HTERT RPE-1 (cell line): Measurements from ENCODE around the gene AFDN.

Experiments
- in situ Hi-C: fragments of 300-500 bp; cut with MboI; formaldehyde crosslinking; loops from 4 replicates; pipeline ENCODE4 v1.14.3; 2020; ENCODE audit warnings: low sequenced_read_pairs

The AFDN gene

DNA sequence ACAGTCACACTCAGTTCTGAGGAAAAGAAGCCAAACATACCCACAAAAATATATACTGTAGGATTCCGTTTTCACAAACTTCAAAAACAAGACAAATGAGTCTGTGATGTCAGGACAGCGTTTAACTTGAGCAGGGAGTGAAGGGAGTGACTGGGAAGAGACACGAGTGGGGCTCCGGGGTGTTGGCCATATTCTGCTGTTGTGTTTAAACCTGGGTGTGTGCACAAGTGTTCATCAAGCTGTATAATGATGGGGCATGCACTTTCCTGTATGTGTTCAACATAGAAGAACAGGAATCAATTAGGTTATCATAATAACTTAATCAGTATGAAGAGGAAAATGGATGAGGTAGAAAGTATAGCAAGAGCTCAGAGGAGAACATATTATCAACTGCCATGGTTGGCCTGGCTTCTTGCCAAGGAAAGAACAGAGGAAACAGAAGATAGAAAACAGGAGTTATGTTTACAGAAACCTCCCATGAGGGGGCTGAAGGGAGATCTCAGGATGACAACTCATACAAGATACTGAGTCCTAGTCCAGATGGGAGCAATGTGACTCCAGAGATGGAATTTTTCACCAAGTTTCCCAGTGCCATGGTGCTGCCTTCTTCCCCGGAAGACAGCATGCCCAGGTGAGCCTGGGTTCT is 15.1 kb upstream of the AFDN start:
- in situ Hi-C loops: no loop called here

DNA sequence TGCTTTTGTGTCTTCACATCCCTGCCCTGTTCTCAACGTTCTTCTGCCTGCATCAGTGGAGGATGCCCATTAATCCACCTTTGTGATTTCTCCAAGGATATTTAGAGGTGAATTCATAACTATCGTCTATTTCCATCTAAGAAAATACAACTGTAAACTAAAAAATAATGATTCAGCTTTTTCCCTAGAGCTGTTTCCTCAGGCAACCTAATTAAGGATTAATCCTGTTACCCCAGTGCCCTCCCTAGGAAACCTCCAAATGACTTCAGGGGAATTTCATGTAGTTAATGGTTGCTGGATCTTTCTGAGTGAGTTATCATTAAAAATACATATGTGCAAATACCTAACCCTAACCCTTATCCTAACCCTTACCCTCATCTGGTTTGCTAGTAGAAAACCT is 14.6 kb upstream of the AFDN start:
- in situ Hi-C loops: no loop called here

DNA sequence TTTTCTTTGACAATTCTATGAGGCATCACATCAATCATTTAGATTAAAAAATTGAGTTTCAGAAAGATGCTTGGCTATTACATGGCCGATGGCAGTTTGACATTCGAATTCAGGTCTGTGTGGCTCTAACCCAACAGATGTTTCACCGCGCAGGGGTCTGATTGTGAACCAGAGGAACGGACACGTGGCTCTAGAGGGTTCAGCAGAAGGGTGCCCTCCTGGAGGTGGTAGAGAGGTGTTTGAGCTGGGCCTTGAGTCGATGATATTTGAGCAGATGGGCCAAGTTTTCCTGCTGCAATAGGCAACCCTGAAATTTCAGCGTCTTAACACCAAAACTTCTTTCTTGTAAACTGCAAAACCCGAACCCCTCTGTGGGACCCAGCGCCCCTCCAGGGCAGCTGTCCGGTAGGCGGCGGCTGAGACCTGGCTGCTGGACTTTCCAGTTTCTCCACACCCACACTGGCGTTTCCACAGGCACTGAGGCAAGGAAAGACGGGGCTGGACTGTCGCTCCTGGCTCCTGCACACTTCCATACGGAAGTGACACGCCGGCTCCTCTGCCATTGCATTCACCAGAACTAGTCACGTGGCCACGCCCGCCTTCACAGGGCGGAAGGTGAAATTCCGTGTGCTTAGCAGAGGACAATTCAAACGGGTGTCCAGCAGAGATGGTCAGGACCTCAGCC is 11.3 kb upstream of the AFDN start:
- in situ Hi-C loops: no loop called here

DNA sequence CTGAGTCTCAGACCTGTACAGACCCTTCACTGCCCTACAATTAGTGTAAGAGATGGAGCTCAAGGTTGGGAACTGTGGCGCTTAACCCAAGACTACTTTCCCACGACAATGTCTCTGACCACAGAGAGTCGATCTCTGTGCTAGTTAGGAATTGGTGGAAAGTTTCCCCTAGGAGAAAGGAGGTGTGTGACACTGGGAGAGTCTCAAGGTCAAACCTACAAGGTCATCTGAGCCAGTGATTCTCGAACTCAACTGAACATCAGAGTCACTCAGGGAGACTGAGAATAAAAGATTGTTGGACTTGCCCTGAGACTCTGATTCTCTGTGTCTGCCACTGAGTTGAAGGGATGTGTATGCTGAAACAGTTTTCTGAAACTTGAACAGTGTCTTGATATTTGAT is 9.7 kb upstream of the AFDN start:
- in situ Hi-C loops: no loop called here

DNA sequence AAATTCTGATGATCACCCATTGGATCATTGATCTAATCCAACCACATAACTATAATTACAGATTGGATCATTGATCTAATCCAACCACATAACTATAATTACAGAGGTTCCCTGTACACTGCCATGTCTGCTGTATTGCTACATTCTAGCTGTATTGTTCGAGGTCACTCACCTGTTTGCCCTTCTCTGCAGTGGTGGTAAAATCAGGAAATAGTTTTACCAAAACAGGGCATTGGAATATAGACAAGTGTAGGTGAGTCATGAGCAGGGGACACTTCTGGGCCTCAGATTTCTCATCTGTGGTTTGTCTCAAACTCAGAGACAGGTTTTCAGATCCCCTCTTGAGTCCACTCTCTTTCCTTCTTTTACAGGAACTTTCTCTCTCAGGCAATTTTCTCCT is 9.0 kb upstream of the AFDN start:
- in situ Hi-C loops: no loop called here

DNA sequence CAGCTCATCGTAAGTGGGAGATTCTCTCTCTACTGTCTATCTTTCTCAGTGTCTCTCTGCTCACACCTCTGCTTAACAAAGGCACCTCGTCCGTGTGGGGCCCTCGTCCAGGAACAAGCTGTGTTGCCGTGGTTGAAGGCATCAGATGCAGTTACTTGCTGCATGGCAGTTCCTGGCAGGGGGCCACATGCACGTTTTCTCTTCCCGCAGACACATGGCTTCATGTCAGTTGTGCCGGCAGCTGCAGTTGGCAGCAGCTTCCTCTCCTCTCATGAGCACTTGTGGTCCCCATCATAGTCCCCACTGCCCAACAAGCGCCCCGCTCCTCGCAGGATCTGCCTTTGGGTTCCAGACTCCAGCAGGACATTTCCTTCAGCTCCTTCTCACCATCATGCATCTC is 7.1 kb upstream of the AFDN start:
- in situ Hi-C loops: no loop called here

DNA sequence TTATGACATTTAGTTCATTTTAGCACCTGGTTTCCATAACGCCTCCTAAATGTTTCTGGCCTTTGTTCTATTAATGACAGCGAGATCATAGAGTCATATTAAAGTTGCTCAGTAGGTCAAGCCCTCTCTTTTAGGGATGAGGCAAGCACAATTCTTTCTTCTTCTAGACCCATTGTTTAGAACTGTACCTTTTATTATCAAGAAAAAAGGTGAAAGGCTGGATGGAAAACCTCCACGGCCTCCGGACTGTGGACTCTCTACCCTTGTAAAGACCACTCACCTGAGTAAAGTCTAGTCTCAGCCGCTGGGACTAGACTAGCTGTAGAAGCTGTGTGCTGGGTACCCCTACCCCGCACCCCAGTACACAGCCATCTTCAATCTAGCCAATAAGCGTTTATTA is 6.0 kb upstream of the AFDN start:
- in situ Hi-C loops: no loop called here

DNA sequence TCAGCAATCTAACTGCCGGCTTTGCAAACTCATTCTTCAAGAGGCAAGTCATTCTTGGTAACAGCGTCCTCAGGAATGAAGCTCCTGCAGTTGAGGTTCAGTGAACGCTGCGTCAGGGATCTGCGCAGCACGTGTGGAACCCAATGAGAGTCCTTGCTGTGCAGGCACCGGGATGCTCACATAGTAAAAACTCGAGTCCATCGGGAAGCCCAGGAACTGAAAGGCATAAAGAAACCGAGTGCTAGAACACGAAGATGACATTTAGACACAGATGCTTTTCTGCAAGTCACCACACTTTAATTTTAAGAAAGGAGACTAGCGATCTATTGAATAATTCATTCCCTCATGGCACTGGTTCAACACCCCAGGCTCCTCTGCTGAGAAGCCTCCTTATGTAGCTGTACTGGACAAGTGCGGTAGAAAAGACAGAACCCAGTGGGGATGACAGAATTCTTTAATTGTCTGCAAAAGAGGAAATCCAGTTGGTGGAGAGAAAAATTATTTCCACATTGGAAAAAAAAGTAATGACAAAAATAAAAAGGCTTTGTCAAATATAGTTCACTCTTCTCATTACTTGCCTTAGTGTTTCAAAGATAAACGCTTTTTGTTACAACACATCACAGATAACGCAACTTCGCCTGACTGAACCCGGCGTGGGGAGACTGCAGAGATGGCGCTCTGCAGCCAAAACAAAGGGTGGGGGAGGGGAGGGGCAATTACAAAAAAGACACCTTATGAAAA is 1.9 kb upstream of the AFDN start:
- in situ Hi-C loops: no loop called here

DNA sequence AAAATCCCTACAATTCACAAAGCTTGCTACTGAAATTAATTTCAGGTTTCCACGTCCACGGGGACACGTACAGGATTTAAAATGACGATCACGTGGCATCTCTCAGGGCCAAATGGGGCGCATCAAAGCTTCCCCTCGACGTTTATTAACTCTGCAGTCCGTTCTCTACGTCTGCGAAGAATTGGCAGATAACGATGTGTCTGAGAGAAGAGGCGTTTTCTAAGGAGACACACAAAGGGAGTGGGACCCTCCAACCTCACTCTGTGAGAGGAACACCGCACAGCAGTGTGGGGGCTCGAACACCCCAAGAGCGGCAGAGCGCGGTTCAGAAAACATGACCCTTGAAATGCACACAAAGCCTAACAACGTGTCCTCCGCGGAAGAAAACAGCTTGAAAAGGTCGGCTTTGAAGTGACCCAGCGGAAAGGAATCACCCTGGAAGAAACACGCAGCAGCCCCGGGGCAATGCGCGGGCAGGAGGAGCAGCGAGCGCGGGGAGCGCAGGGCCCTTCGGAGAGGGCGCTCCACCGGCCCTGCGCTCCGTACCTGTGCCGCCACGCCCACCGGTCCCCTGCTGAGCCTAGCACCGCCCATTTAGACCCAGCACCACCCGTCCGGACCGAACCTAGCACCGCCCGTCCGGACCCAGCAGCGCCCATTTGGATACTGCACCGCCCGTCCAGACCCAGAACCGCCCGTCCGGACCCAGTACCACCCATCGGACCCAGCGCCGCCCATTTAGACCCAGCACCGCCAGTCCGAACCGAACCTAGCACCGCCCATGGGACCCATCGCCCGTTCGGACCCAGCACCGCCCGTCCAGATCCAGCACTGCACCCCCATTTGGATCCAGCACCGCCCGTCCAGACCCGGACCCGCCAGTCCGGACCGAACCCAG is 1.1 kb upstream of the AFDN start:
- in situ Hi-C loops: no loop called here

DNA sequence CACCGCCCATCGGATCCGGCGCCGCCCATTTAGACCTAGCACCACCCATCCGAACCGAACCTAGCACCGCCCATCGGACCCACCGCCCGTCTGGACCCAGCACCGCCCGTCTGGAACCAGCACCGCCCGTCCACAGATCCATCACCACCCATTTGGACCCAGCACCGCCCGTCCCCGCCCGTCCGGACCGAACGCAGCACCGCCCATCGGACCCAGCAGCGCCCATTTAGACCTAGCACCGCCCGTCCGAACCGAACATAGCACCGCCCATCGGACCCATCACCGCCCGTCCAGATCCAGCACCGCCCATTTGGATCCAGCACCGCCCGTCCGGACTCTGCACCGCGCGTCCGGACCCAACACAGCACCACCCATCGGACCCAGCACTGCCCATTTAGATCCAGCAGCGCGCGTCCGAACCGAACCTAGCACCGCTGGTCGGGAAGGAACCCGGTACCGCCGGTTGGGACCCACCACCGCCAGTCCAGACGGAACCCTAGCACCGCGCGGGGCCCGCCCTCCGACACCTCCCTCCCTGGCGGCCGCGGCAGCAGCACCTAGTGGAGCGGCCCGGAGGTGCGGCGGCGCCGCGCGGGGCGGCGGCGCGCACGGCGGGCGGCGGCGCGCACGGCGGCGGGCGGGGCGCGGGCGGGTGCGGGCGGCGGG is 348 bp upstream of the AFDN start:
- in situ Hi-C loops: no loop called here

DNA sequence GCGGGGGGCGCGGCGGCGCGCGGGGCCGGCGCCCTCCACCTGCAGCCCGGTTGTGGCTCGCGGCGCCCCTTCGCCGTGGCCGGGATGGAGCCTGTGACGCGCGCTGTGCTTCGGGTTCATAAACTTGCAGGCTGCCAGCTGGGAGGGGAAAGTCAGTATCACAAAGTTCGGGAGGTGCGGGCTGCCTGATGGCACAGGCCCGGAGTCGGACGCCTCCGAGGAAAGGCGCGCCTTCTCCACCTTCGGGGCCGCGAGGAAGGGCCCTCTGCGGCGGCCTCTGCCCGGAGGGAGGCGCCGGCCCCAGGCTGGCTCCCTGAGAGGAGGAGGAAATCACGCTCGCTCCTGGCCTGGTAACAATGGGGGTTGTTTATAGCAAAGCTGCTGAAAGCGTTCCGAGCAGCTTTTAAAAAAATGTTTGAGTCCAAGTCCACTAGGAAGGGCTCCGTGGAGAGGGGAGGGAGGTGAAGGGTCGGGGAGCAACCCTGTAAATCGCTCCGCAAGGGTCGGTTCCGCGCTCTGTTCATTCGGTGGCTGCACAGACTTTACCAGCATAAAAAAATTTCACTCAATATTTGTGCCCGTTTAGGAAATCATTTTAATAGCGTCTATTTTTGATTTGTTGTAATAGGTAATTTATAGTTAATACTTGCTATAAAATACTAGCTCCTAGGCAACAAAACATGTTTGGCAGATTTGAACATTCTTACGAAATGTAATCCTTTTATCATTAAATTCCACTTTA is 1.0 kb downstream of the AFDN start:
- in situ Hi-C loops: no loop called here

DNA sequence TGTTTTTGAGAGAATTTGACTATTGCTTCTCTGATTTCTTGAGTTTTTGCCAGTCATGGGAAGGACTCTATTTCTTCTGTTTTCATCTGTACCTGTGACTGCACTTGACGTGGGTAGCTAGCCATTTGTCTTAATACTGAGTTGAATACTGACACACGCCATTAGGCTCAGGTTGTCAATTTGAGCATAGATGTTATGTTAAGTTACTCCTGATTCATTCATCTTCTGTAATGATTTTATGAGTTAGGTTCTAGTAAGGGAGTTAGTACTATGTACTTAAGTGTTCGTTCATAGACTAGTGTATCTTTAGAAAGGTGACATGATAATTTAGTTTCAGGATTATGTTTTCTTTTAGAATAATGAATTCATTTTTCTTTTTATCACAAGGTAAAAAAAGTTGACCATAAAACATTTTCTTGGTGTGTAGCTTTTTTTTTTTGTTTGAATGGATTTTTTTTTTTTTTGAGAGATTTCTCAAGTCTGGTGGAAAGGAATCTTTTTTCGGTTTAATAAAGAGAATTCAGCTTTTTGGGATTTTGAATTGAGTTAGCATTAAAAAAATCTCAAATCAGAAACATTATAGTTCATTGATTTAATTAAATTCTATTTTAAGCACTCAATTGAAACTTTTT is 1.7 kb downstream of the AFDN start:
- in situ Hi-C loops: no loop called here

DNA sequence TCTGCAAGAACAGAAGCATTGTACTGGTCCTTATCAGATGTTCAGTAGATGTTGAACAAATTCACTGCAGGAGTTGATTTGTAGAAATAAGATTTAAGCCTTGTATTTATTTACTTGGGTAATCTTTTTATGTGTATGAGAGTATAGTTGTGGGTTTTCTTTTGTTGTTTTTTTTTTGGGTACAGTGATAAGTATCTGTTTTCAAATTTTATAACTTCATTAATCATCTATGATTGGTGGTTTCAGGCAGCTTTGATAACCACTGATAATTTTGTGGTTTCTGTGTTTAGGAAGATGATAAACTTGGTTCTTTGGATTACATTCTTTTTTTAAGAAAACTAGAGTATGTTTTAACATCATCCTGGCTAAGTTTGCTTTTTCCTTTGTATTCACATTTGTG is 2.8 kb downstream of the AFDN start:
- in situ Hi-C loops: no loop called here

DNA sequence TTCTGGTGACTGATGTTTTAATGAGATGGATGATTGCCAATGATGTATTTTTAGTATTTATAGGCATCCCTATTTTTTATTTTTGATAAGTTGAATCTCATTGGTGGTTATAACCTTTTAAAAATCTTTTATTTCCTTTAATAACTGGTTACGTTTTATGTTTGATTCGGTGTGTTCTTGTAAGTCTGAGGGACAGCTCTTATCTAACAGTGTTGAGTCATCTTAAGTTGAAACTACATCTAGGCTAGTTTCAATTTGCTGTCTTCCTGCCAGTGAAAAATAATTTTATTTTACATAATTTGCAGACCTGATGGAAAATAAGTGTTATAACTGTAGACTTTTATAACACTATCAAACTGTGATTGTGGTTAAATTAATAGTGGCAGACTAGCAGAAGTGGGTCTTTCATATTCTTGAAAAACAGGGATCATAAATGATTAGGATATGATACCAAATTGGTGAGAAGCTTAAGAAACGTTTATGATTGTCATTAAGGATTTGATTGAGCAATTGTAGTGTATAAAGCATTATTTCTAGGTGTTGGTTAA is 4.6 kb downstream of the AFDN start:
- in situ Hi-C loops: no loop called here

DNA sequence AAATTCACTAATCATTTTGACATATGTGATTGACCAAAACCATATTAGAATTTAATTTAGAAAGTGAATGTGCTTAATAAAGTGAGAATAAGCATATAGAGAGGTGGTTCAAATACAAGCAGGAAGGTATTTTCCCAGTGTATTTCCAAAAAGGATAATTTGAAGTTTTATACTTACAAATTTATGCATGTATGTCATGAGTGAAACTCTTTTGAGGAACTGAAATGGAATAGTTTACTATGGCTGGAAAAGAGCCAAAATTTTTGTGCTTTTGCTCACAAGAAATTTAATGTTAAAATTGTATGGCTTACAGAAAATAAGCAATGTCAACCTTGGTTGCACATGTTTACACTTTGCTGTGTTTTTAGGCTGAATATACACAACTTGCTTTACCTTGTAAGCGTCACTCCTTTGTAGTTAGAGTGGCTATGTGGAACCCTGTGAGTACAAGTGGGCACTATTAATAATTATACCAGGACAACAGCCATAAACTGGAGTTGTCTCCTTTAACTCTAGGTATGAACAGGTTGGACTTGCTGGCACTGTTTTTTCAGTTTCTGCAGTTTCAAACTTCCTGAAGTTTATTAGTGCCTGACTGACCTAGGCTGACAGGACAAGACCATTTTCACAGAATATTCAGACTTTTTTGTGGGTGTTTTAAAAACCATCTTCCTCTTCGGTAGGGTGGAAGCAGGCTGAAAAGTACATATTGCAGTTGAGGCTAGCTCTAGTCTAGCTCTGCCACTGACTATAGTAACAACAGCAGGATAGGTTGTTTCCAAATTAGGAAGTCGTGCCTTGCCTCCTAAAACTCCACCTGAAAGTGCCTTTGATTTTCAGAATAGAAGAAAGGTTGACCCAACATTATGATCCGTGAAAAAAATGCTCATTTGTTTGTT is 6.0 kb downstream of the AFDN start:
- in situ Hi-C loops: no loop called here

DNA sequence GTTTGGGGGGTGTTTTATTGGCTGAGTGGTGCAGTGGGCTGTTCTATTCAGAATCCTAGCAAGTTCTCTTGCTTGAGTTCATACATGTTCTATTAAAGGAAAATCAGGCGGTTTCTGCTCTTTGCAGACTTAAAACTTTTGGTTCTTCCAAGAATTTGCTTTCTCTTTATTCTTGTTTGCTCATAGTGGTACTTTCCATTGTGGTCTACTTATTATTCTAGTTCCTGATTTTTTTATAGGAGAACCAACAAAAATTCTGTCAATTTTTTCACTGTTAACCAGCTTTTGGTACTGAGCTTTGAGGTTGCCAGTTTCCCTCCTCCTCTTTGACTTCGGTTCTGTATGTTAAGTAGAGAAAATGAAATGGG is 6.7 kb downstream of the AFDN start:
- in situ Hi-C loops: no loop called here

DNA sequence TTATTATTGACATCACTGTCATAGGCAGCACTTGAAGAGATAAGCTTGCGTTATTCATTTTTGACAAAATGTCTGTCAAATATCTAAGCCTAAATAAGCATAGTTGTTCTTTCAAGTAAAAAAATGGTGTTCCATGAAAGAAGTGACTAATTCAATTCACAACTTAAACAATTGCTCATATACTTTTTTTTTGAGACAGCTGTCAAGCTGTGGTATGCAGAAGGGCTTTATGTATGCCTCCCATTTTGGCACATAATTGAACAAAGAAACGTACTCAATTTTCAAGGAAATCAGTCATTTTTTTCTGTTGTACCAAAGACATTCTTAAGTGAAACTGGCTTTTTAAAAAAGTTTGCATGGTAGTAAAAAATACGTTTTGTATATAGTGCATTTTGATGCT is 8.5 kb downstream of the AFDN start:
- in situ Hi-C loops: no loop called here

DNA sequence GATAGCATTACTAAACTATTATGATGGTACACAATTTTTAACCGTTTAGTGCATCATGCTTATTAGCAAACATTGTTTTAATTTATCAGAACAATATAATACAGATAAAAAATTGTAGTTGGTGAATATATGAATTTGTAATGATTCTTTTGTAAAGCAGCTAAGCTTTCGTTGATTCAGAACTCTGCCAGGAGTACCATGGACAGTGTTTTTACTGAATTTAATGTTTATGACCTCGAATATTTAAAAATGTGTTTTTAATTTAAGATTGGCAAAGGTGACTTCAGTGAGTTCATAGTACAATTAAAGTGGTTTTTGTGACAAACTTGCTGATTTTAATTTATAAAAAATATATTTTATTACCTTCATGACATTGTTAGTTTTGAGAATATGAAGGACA is 10.0 kb downstream of the AFDN start:
- in situ Hi-C loops: no loop called here
